Ovary (tissue), 3 donors: Measurements from ENCODE around the gene GLI3.

ENCODE experiments used
- CTCF ChIP-seq, 3 donors: fragments of 450-650 bp in 2 of 3; fragments of 200-600 bp in 1 of 3; IDR thresholded peaks; one replicate each; pipeline versions ENCODE4 v1.5.1 to v1.8.0; 2016 to 2022; ENCODE audit warnings: antibody characterized with exemption in 3 of 3, mild to moderate bottlenecking in 1 of 3
- POLR2A ChIP-seq: fragments of 450-650 bp; IDR thresholded peaks from one replicate; pipeline ENCODE4 v1.6.1; 2017; ENCODE audit warnings: antibody characterized with exemption, mild to moderate bottlenecking, moderate library complexity
- donor health status: DM: no; HTN: no; CAD: no.

- TF ChIP-seq CTCF (IDR thresholded peaks at IDR 0.05), result no peak
- no peak for TF ChIP-seq POLR2A
Observed at GRCh38 chr7:42283553-42283952, 46.5 kb upstream of the GLI3 start.
